Measurements from ENCODE around the gene TLE7. TPM values are rescaled to one million over a fixed set of nuclear protein-coding genes. Genes with fewer than 3 reads are reported as not detected.

The TLE7 gene
- total and polyA plus RNA-seq, 3 experiments from 2014 or later, result not detected

- H3K36me3 ChIP-seq (ENCODE audit: insufficient read depth, low read length), result peaks cover 51% of the 10 kb centered on the region
- DNase-seq, result no peak
- H3K9me3 Mint-ChIP-seq, result peaks cover 44 to 92% (median 85%) of the 10 kb centered on the region in 5 donors
- H3K27me3 ChIP-seq (ENCODE audit: insufficient read depth, low read length, poor library complexity, severe bottlenecking), result no peaks in the 10 kb centered on the region
- H3K27me3 Mint-ChIP-seq, result peaks cover 0 to 4% of the 10 kb centered on the region in 2 donors
- H3K9me3 ChIP-seq (ENCODE audit: low read length), result peaks cover 37% of the 10 kb centered on the region
- POLR2A ChIA-PET, result no interaction called here
- no peak overlapping the region for H3K4me3 Mint-ChIP-seq
- no peak overlapping the region for H3K27ac Mint-ChIP-seq
- no peak overlapping the region for H3K4me3 ChIP-seq (ENCODE audit: low read length)
- H3K4me1 Mint-ChIP-seq, result no peaks in the 10 kb centered on the region
- peaks cover 37 to 63% (median 62%) of the 10 kb centered on the region in 3 donors for H3K36me3 Mint-ChIP-seq
- no peak overlapping the region for H3K27ac ChIP-seq (ENCODE audit: low read depth, low read length)
- CTCF ChIA-PET, result interaction anchor here (1.2 kb wide), 1 partner anchor 51 kb away, joined by 3 read pairs; no protein-coding TSS in a partner anchor
- H3K4me1 ChIP-seq (ENCODE audit: insufficient read depth, low read length), result no peaks in the 10 kb centered on the region
Observed at GRCh38 chr16:71448274-71448866, 6.5 kb upstream of the TLE7 start.

GRCh38 chr16:71443714-71444113, 1.9 kb upstream of the TLE7 start:
- Histone ChIP-seq H3K36me3 (ENCODE audit: insufficient read depth, low read length) (peaks cover 7% of the 10 kb centered on the region), H3K4me3 (ENCODE audit: low read length) (no peak overlapping the region), H3K9me3 (ENCODE audit: low read length) (peaks cover 18% of the 10 kb centered on the region), H3K27ac (ENCODE audit: low read depth, low read length) (no peak overlapping the region), H3K4me1 (ENCODE audit: insufficient read depth, low read length) (no peaks in the 10 kb centered on the region), H3K27me3 (ENCODE audit: insufficient read depth, low read length, poor library complexity, severe bottlenecking) (no peaks in the 10 kb centered on the region)
- Mint-ChIP-seq H3K27me3 (peaks cover 2 to 14% of the 10 kb centered on the region in 2 donors), H3K36me3 (peaks cover 0 to 16% (median 15%) of the 10 kb centered on the region in 3 donors), H3K9me3 (peaks cover 13 to 50% (median 43%) of the 10 kb centered on the region in 5 donors), H3K4me3 (no peak overlapping the region), H3K4me1 (no peaks in the 10 kb centered on the region), H3K27ac (no peak overlapping the region)
- ChIA-PET CTCF (no interaction called here), POLR2A (no interaction called here)
- no peak for DNase-seq

GRCh38 chr16:71441348-71442050, 355 bp downstream of the TLE7 start:
- peaks cover 7 to 27% (median 23%) of the 10 kb centered on the region in 5 donors for H3K9me3 Mint-ChIP-seq

GRCh38 chr16:71440669-71441347, 1.0 kb downstream of the TLE7 start:
- Histone ChIP-seq H3K27me3 (ENCODE audit: insufficient read depth, low read length, poor library complexity, severe bottlenecking) (no peaks in the 10 kb centered on the region), H3K4me3 (ENCODE audit: low read length) (no peak overlapping the region), H3K4me1 (ENCODE audit: insufficient read depth, low read length) (no peaks in the 10 kb centered on the region), H3K9me3 (ENCODE audit: low read length) (peaks cover 3% of the 10 kb centered on the region), H3K36me3 (ENCODE audit: insufficient read depth, low read length) (no peaks in the 10 kb centered on the region), H3K27ac (ENCODE audit: low read depth, low read length) (no peak overlapping the region)
- Mint-ChIP-seq H3K4me1 (no peaks in the 10 kb centered on the region), H3K9me3 (peaks cover 4 to 21% (median 19%) of the 10 kb centered on the region in 5 donors), H3K4me3 (no peak overlapping the region), H3K27ac (no peak overlapping the region), H3K36me3 (peaks cover 0 to 4% (median 1%) of the 10 kb centered on the region in 3 donors), H3K27me3 (peaks cover 9 to 27% of the 10 kb centered on the region in 2 donors)
- ChIA-PET POLR2A (no interaction called here), CTCF (interaction anchor here (1.8 kb wide), 1 partner anchor 28 kb away, joined by 6 read pairs; no protein-coding TSS in a partner anchor)
- no peak for DNase-seq

More at GRCh38 chr16:71441348-71442050, 355 bp downstream of the TLE7 start:
- no peak overlapping the region for H3K4me3 Mint-ChIP-seq
- peaks cover 0 to 6% (median 1%) of the 10 kb centered on the region in 3 donors for H3K36me3 Mint-ChIP-seq
- no peak overlapping the region for H3K4me3 ChIP-seq (ENCODE audit: low read length)
- H3K4me1 Mint-ChIP-seq, result no peaks in the 10 kb centered on the region
- peak in 1 of 5 donors; percentile 19 for DNase-seq
- no peaks in the 10 kb centered on the region for H3K27me3 ChIP-seq (ENCODE audit: insufficient read depth, low read length, poor library complexity, severe bottlenecking)
- no peaks in the 10 kb centered on the region for H3K4me1 ChIP-seq (ENCODE audit: insufficient read depth, low read length)
- H3K9me3 ChIP-seq (ENCODE audit: low read length), result peaks cover 3% of the 10 kb centered on the region
- no peaks in the 10 kb centered on the region for H3K36me3 ChIP-seq (ENCODE audit: insufficient read depth, low read length)
- ChIA-PET POLR2A (no interaction called here), CTCF (no interaction called here)
- H3K27me3 Mint-ChIP-seq, result peaks cover 9 to 26% of the 10 kb centered on the region in 2 donors
- H3K27ac ChIP-seq (ENCODE audit: low read depth, low read length), result no peak overlapping the region
- H3K27ac Mint-ChIP-seq, result no peak overlapping the region

- peaks cover 9 to 27% of the 10 kb centered on the region in 2 donors for H3K27me3 Mint-ChIP-seq
- Histone ChIP-seq H3K36me3 (ENCODE audit: insufficient read depth, low read length) (no peaks in the 10 kb centered on the region), H3K4me3 (ENCODE audit: low read length) (no peak overlapping the region), H3K4me1 (ENCODE audit: insufficient read depth, low read length) (no peaks in the 10 kb centered on the region), H3K27ac (ENCODE audit: low read depth, low read length) (no peak overlapping the region), H3K9me3 (ENCODE audit: low read length) (no peaks in the 10 kb centered on the region), H3K27me3 (ENCODE audit: insufficient read depth, low read length, poor library complexity, severe bottlenecking) (no peaks in the 10 kb centered on the region)
- no peak overlapping the region for H3K27ac Mint-ChIP-seq
- ChIA-PET CTCF (interaction anchor here (1.8 kb wide), 1 partner anchor 27 kb away, joined by 6 read pairs; no protein-coding TSS in a partner anchor), POLR2A (no interaction called here)
- H3K9me3 Mint-ChIP-seq, result peaks cover 0 to 12% (median 9%) of the 10 kb centered on the region in 5 donors
- H3K4me3 Mint-ChIP-seq, result no peak overlapping the region
- H3K4me1 Mint-ChIP-seq, result no peaks in the 10 kb centered on the region
- no peak for DNase-seq
- H3K36me3 Mint-ChIP-seq, result peaks cover 0 to 1% (median 0%) of the 10 kb centered on the region in 3 donors
Observed at GRCh38 chr16:71439523-71439922, 2.3 kb downstream of the TLE7 start.

GRCh38 chr16:71436473-71436872, 5.4 kb downstream of the TLE7 start:
- Histone ChIP-seq H3K9me3 (ENCODE audit: low read length) (no peaks in the 10 kb centered on the region), H3K36me3 (ENCODE audit: insufficient read depth, low read length) (no peaks in the 10 kb centered on the region), H3K27me3 (ENCODE audit: insufficient read depth, low read length, poor library complexity, severe bottlenecking) (no peaks in the 10 kb centered on the region), H3K27ac (ENCODE audit: low read depth, low read length) (no peak overlapping the region), H3K4me3 (ENCODE audit: low read length) (no peak overlapping the region), H3K4me1 (ENCODE audit: insufficient read depth, low read length) (no peaks in the 10 kb centered on the region)
- Mint-ChIP-seq H3K4me1 (no peaks in the 10 kb centered on the region), H3K27ac (no peak overlapping the region), H3K36me3 (peaks cover 0 to 1% (median 0%) of the 10 kb centered on the region in 3 donors), H3K9me3 (no peaks in the 10 kb centered on the region), H3K4me3 (no peak overlapping the region), H3K27me3 (peaks cover 7 to 40% of the 10 kb centered on the region in 2 donors)
- DNase-seq, result no peak
- CTCF ChIA-PET, result no interaction called here
- POLR2A ChIA-PET, result no interaction called here

- Histone ChIP-seq H3K4me3 (ENCODE audit: low read length) (no peak overlapping the region), H3K36me3 (ENCODE audit: insufficient read depth, low read length) (no peaks in the 10 kb centered on the region), H3K9me3 (ENCODE audit: low read length) (no peaks in the 10 kb centered on the region), H3K27ac (ENCODE audit: low read depth, low read length) (no peak overlapping the region), H3K27me3 (ENCODE audit: insufficient read depth, low read length, poor library complexity, severe bottlenecking) (no peaks in the 10 kb centered on the region), H3K4me1 (ENCODE audit: insufficient read depth, low read length) (no peaks in the 10 kb centered on the region)
- Mint-ChIP-seq H3K4me1 (peaks cover 0 to 2% (median 0%) of the 10 kb centered on the region in 3 donors), H3K36me3 (peaks cover 0 to 1% (median 0%) of the 10 kb centered on the region in 3 donors), H3K27me3 (peaks cover 4 to 28% of the 10 kb centered on the region in 2 donors), H3K27ac (no peak overlapping the region), H3K9me3 (peaks cover 0 to 2% (median 0%) of the 10 kb centered on the region in 5 donors), H3K4me3 (no peak overlapping the region)
- POLR2A ChIA-PET, result no interaction called here
- CTCF ChIA-PET, result no interaction called here
- no peak for DNase-seq
Observed at GRCh38 chr16:71432906-71433305, 8.9 kb downstream of the TLE7 start.

GRCh38 chr16:71431991-71432390, 9.9 kb downstream of the TLE7 start:
- Mint-ChIP-seq H3K27ac (no peak overlapping the region), H3K4me1 (peaks cover 0 to 4% (median 2%) of the 10 kb centered on the region in 3 donors), H3K9me3 (peaks cover 0 to 3% (median 0%) of the 10 kb centered on the region in 5 donors), H3K4me3 (no peak overlapping the region), H3K27me3 (peaks cover under 1 to 26% of the 10 kb centered on the region in 2 donors), H3K36me3 (no peaks in the 10 kb centered on the region)
- ChIA-PET POLR2A (no interaction called here), CTCF (interaction anchor here (1.0 kb wide), 1 partner anchor 19 kb away, joined by 3 read pairs; no protein-coding TSS in a partner anchor)
- Histone ChIP-seq H3K27me3 (ENCODE audit: insufficient read depth, low read length, poor library complexity, severe bottlenecking) (no peaks in the 10 kb centered on the region), H3K27ac (ENCODE audit: low read depth, low read length) (no peak overlapping the region), H3K4me1 (ENCODE audit: insufficient read depth, low read length) (no peaks in the 10 kb centered on the region), H3K9me3 (ENCODE audit: low read length) (no peaks in the 10 kb centered on the region), H3K4me3 (ENCODE audit: low read length) (no peak overlapping the region), H3K36me3 (ENCODE audit: insufficient read depth, low read length) (no peaks in the 10 kb centered on the region)
- no peak for DNase-seq

Data from CD8-positive, alpha-beta memory T cell (primary cell).